WTC11 (cell line): ENCODE results near the gene PLEKHH3. TPM values are rescaled to one million over a fixed set of nuclear protein-coding genes. Genes with fewer than 3 reads are reported as not detected.

ENCODE experiments used
- ATAC-seq: fragments of 200-7000 bp; cut with Tn5 transposase; 2 replicates; pipeline ENCODE4 v1.10.0; 2021; ENCODE audit warnings: mild to moderate bottlenecking, moderate library complexity
- CTCF ChIA-PET: fragments of 300-600 bp; sonication (Branson Sonifier 250); formaldehyde crosslinking; loops from one replicate; lab custom pipeline; 2021; ENCODE audit warnings: antibody characterized with exemption; lab: Charles Lee
- POLR2A ChIA-PET: fragments of 350-600 bp; sonication (Branson Sonifier 250); formaldehyde crosslinking; loops from one replicate; lab custom pipeline; 2021; ENCODE audit warnings: antibody characterized with exemption; lab: Charles Lee
- DNase-seq: peaks from one replicate; pipeline ENCODE4 v3.0.0; 2021; ENCODE audit warnings: low spot score
- H3K27ac Mint-ChIP-seq: 2 replicates; pipeline ENCODE4 v1.8.0; 2021; ENCODE audit warnings: mixed read lengths
- H3K27me3 Mint-ChIP-seq: 2 replicates; pipeline ENCODE4 v1.8.0; 2021; ENCODE audit warnings: low read depth, mild to moderate bottlenecking, moderate library complexity, mixed read lengths
- H3K36me3 Mint-ChIP-seq: 2 replicates; pipeline ENCODE4 v1.8.0; 2021; ENCODE audit warnings: mixed read lengths
- H3K4me1 Mint-ChIP-seq: 2 replicates; pipeline ENCODE4 v1.8.0; 2022; ENCODE audit warnings: mixed read lengths
- H3K4me3 Mint-ChIP-seq: 2 replicates; pipeline ENCODE4 v1.8.0; 2021; ENCODE audit warnings: mild to moderate bottlenecking, moderate library complexity, mixed read lengths
- H3K9me3 Mint-ChIP-seq: 2 replicates; pipeline ENCODE4 v1.8.0; 2021; ENCODE audit warnings: mixed read lengths
- FOXP1 ChIP-seq: sonication (generic); formaldehyde crosslinking; IDR thresholded peaks from 2 replicates; pipeline ENCODE4 v1.8.0; 2022; ENCODE audit warnings: missing genetic modification reagents, mild to moderate bottlenecking, moderate library complexity, borderline replicate concordance
- GABPB1 ChIP-seq: sonication (generic); formaldehyde crosslinking; IDR thresholded peaks from 2 replicates; pipeline ENCODE4 v1.8.1; 2023; ENCODE audit warnings: mild to moderate bottlenecking, missing genetic modification reagents
- GRHL2 ChIP-seq: fragments of 250-450 bp; sonication (Bioruptor Pico); IDR thresholded peaks from 2 replicates; pipeline ENCODE4 v1.8.0; 2022; ENCODE audit warnings: mild to moderate bottlenecking, moderate library complexity; ENCODE audit not compliant: insufficient replicate concordance, severe bottlenecking
- GTF2I ChIP-seq: fragments of 250-450 bp; sonication (Bioruptor Pico); conservative IDR thresholded peaks from 2 replicates; pipeline ENCODE4 v1.4.0; 2021; ENCODE audit warnings: mild to moderate bottlenecking
- HMGA2 ChIP-seq: fragments of 250-450 bp; sonication (Bioruptor Pico); IDR thresholded peaks from 2 replicates; pipeline ENCODE4 v1.4.0; 2021; ENCODE audit warnings: mild to moderate bottlenecking, moderate library complexity
- NFYB ChIP-seq: sonication (generic); formaldehyde crosslinking; conservative IDR thresholded peaks from 2 replicates; pipeline ENCODE4 v1.8.0; 2022; ENCODE audit warnings: low read depth, missing genetic modification reagents
- SP1 ChIP-seq: sonication (generic); formaldehyde crosslinking; conservative IDR thresholded peaks from 2 replicates; pipeline ENCODE4 v1.8.1; 2022; ENCODE audit warnings: missing genetic modification reagents
- TEAD1 ChIP-seq: sonication (generic); formaldehyde crosslinking; IDR thresholded peaks from 2 replicates; pipeline ENCODE4 v1.8.0; 2022; ENCODE audit warnings: mild to moderate bottlenecking, missing genetic modification reagents
- ZBTB21 ChIP-seq: sonication (generic); formaldehyde crosslinking; IDR thresholded peaks from 2 replicates; pipeline ENCODE4 v1.8.1; 2023; ENCODE audit warnings: mild to moderate bottlenecking, missing genetic modification reagents, borderline replicate concordance
- ZNF121 ChIP-seq: sonication (generic); formaldehyde crosslinking; IDR thresholded peaks from 2 replicates; pipeline ENCODE4 v1.8.0; 2023; ENCODE audit warnings: missing genetic modification reagents
- ZNF317 ChIP-seq: sonication (generic); formaldehyde crosslinking; IDR thresholded peaks from 2 replicates; pipeline ENCODE4 v1.8.1; 2023; ENCODE audit warnings: low read depth, mild to moderate bottlenecking, moderate library complexity, missing genetic modification reagents, borderline replicate concordance
- total RNA-seq: library from RNA; stranded (reverse); gene quantifications from 3 replicates; pipeline ENCODE4 v1.2.3, GENCODE V29; 2021
- TF ChIP-seq, protein P1 (sequence below): sonication (generic); formaldehyde crosslinking; IDR thresholded peaks from 2 replicates; pipeline ENCODE4 v1.8.1; 2022; ENCODE audit warnings: mild to moderate bottlenecking, moderate library complexity, missing genetic modification reagents
- TF ChIP-seq, protein P2 (sequence below): fragments of 250-450 bp; sonication (Bioruptor Pico); IDR thresholded peaks from 2 replicates; pipeline ENCODE4 v1.9.0; 2021; ENCODE audit warnings: moderate library complexity, mild to moderate bottlenecking, inconsistent platforms, borderline replicate concordance
- TF ChIP-seq, protein P3 (sequence below): sonication (generic); formaldehyde crosslinking; IDR thresholded peaks from 2 replicates; pipeline ENCODE4 v1.8.1; 2023; ENCODE audit warnings: mild to moderate bottlenecking, missing genetic modification reagents, moderate library complexity
- TF ChIP-seq, protein P4 (sequence below): sonication (generic); formaldehyde crosslinking; IDR thresholded peaks from 2 replicates; pipeline ENCODE4 v1.8.0; 2022; ENCODE audit warnings: mild to moderate bottlenecking, missing genetic modification reagents
- TF ChIP-seq, protein P5 (sequence below): sonication (generic); formaldehyde crosslinking; IDR thresholded peaks from 2 replicates; pipeline ENCODE4 v1.8.1; 2023; ENCODE audit warnings: mild to moderate bottlenecking, moderate library complexity, missing genetic modification reagents

Gene PLEKHH3
- total RNA-seq, 1 experiment from 2014 or later: 40.2 TPM

DNA sequence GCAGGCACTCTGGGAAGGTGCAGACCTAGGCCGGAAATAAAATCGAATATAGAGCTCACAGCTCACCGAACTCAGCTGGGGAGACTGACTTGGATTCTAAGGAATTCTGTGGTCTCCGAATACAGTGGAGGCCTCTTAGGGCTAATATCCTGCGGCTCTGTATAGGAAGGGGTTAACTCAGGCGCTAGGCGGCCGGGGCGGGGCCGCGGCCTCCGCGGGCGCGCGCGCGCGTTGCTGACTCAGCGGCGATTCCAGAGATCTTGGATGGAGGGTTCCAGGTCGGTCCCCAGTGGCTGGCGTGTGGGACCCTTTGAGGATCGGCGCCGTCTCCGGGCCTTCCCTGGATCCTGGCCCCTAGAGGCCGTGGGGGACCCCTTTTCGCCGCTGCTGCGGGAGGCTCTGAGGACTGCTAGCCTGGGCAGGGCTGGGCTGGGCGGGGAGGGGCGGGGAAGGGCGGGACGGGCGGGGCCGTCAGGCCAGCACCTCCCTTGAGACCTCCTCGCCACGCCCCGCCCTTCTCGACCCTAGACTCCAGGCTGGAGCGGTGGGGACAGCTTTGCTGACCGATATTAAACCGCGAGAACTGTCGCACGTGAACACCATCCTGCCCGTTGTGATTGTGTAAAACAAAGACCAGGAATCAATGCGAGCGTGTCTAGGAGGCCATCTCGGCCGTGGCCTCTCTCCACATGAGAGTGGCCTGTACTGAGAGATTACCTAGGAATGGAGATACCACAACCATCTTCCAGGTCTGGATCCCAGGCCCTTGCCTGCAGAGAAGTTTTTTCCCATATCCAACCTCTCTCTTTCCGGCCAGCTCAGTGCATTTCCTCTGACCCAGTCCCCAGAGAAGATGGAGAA lies 1.4 kb upstream of the PLEKHH3 start (continued):
- TF ChIP-seq, protein P1, sequence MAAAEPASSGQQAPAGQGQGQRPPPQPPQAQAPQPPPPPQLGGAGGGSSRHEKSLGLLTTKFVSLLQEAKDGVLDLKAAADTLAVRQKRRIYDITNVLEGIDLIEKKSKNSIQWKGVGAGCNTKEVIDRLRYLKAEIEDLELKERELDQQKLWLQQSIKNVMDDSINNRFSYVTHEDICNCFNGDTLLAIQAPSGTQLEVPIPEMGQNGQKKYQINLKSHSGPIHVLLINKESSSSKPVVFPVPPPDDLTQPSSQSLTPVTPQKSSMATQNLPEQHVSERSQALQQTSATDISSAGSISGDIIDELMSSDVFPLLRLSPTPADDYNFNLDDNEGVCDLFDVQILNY (CRISPR knock-in tag): peak; percentile 23; the same call in 1 of the 2 replicates

DNA sequence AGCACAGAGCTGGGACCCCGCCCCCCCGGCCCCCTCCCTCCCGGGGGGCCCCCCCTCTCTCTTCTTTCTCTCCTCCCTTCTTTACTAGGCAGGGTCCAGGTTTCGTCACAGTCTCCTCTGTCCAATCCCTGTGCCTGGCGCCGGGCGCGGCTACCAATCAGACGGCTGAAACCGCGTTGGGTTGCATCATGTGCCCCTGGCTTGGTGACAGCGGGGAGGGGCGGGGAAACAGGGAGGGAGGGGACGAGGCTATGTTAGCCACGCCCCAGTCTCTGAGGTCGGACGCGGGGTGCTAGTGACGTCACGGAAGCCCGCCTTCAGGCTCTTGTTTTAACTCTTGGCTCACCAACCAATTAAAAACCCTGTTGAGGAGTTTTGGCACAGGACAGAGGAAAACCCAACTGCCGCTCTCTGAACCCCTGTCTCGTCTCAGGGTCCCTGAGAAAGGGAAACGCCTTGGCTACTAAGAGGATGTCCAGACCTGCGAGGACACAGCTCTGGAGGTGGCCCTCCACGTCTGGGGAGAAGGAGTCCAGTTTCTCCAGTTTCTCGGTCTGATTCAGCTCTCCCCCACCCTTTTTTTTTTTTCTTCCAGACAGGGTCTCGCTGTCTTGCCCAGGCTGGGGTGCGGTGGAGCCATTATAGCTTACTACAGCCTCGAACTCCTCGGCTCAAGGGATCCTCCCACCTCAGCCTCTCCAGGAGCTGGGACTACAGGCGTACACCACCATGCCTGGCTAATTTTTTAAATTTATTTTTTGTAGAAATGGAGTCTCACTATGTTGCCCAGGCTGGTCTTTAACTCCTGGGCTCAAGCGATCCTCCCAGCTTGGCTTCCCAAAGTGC lies 441 bp upstream of the PLEKHH3 start:
- ChIA-PET POLR2A (interaction anchor here (1.6 to 2.3 kb wide), 3 partner anchors 59 to 99 kb away, joined by 5 to 8 read pairs (median 7); partner anchors contain the start of genes PSMC3IP, RETREG3 and TUBG1), CTCF (interaction anchor here (1.0 to 6.5 kb wide), 7 partner anchors 18 to 121 kb away, joined by 3 to 122 read pairs (median 14); partner anchors contain the start of genes CNTD1, COA3, PSMC3IP and RETREG3)
- TF ChIP-seq GABPB1 (CRISPR knock-in tag) (peak; percentile 97), FOXP1 (CRISPR knock-in tag) (no peak), ZNF121 (CRISPR knock-in tag) (peak; percentile 95), SP1 (CRISPR knock-in tag) (peak; percentile 65), ZNF317 (CRISPR knock-in tag) (no peak), NFYB (peak; percentile 82), TEAD1 (CRISPR knock-in tag) (no peak), HMGA2 (CRISPR knock-in tag) (no peak), ZBTB21 (CRISPR knock-in tag) (no peak), GRHL2 (no peak), GTF2I (CRISPR knock-in tag) (peak; percentile 77)
- TF ChIP-seq, protein P2, sequence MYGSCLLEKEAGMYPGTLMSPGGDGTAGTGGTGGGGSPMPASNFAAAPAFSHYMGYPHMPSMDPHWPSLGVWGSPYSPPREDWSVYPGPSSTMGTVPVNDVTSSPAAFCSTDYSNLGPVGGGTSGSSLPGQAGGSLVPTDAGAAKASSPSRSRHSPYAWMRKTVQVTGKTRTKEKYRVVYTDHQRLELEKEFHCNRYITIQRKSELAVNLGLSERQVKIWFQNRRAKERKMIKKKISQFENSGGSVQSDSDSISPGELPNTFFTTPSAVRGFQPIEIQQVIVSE (CRISPR knock-in tag): no peak
- TF ChIP-seq, protein P3, sequence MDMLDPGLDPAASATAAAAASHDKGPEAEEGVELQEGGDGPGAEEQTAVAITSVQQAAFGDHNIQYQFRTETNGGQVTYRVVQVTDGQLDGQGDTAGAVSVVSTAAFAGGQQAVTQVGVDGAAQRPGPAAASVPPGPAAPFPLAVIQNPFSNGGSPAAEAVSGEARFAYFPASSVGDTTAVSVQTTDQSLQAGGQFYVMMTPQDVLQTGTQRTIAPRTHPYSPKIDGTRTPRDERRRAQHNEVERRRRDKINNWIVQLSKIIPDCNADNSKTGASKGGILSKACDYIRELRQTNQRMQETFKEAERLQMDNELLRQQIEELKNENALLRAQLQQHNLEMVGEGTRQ (CRISPR knock-in tag): peak; percentile 92
- TF ChIP-seq, protein P4, sequence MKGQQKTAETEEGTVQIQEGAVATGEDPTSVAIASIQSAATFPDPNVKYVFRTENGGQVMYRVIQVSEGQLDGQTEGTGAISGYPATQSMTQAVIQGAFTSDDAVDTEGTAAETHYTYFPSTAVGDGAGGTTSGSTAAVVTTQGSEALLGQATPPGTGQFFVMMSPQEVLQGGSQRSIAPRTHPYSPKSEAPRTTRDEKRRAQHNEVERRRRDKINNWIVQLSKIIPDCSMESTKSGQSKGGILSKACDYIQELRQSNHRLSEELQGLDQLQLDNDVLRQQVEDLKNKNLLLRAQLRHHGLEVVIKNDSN (CRISPR knock-in tag): peak; percentile 90
- TF ChIP-seq, protein P5, sequence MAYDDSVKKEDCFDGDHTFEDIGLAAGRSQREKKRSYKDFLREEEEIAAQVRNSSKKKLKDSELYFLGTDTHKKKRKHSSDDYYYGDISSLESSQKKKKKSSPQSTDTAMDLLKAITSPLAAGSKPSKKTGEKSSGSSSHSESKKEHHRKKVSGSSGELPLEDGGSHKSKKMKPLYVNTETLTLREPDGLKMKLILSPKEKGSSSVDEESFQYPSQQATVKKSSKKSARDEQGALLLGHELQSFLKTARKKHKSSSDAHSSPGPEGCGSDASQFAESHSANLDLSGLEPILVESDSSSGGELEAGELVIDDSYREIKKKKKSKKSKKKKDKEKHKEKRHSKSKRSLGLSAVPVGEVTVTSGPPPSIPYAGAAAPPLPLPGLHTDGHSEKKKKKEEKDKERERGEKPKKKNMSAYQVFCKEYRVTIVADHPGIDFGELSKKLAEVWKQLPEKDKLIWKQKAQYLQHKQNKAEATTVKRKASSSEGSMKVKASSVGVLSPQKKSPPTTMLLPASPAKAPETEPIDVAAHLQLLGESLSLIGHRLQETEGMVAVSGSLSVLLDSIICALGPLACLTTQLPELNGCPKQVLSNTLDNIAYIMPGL (CRISPR knock-in tag): no peak
- H3K27ac Mint-ChIP-seq: peak overlapping the region; percentile 94
- H3K4me3 Mint-ChIP-seq: peak overlapping the region; percentile 79
- H3K36me3 Mint-ChIP-seq: no peaks in the 10 kb centered on the region
- peaks cover 8% of the 10 kb centered on the region for H3K27me3 Mint-ChIP-seq
- no peaks in the 10 kb centered on the region for H3K9me3 Mint-ChIP-seq
- DNase-seq: peak; percentile 100
- peaks cover 40% of the 10 kb centered on the region for H3K4me1 Mint-ChIP-seq
- ATAC-seq: peak; percentile 68
